Measurements from ENCODE around the gene ZDHHC16. TPM values are rescaled to one million over a fixed set of nuclear protein-coding genes. Genes with fewer than 3 reads are reported as not detected.

Gene ZDHHC16
- total RNA-seq (2022; extraction: Qiagen RNA extraction), result 44.2 to 54.2 TPM (median 53.0 TPM) in 5 replicates

DNA sequence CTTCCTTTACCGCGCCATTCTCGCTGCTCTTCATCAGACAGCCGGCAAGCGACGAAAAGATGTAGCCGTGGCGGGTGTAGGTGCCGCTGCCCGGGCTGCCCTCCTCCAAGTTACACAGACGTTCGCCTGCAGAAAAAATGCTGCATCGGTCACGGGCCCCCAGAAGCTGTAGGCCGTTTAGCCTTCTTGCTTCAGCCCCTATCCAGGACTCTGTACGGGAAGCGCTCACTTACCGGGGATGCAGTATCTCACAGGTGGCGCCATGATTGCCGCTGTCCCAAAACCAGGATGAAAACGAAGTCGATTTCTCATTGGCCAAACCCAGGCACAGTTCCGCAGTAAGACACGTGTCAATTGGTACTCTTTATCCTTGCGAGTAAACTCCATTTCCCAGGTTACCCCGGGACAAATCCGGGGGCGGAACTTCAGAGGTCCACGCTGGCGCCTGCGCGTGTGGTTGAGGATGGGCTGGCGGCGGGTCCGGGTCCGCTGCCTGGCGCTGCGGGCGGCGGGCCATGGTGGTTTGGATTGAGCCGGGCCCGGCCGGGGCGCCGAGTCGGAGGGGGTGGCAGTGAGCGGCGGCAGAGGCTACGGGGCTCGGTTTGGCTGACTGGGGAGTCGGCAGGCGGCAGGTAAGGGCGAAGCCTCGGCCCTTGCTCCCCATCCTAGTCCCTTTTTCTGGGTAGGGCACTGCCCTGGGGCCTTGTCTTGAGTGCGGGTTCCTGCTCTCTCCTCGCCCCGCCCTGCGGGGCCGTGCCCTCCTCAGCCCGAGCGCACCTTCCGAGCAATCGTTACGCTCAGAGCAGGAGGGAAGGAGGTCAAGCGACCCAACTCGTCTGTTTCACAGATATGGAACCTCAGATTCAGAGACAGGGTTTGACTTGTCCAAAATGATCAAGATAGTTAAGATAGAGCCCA is at the start of gene ZDHHC16, which contains the start of gene EXOSC1:
ZDHHC16 (plus strand) TSS at position 454 of the 918 bp plus-strand sequence. CDS start 5,501 bp downstream, outside the sequence.
EXOSC1 (minus strand) TSS at position 285 of the 918 bp plus-strand sequence; CDS start at position 264, 21 bp downstream.

DNA sequence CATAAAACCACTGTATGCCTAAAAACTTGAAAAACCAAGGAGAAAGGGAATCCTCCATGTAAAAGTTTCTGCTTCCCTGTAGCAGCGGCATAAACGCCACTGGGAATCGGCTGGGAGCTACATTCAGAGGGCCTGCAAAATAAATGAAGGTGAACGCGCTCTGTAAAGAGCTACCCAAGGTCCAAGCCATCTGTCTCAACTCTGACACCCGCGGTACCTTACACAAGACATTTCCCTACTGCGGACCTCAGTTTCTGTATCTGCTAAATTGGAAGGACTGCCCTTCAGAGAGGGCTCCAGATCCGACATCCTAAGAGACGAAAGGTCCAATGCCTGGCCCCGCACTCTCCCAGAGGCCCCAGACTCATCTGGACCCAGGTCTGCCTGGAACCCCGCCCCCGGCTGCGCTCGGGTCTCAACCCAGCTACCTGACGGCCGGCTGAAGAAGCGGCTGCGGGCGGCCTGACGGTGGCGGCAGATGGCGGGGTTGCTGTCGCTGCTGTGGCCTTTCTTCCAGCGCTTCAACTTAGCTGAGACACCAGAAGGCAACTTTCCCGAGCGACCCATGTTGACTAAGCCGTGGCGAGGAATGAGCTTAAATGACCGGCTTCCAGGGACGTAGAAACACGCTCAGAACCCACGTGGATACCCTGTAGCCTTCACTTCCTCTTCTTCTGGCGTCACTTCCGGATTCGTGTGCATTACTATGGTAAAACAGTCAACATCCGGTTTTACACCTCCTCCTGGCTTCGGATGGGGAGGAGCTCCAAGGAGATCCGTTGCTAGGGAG is 45.1 kb upstream of the ZDHHC16 start, which contains the start of gene RRP12:
RRP12 (minus strand) TSS at position 676 of the 790 bp plus-strand sequence; CDS start at position 567, 109 bp downstream.

GRCh38 chr10:97425964-97426775 is 19.8 kb upstream of the ZDHHC16 start, which contains the start of gene PGAM1:
Gene PGAM1, plus strand, starts transcription at chr10:97426191. Its CDS starts 117 bp downstream, at chr10:97426308.

DNA sequence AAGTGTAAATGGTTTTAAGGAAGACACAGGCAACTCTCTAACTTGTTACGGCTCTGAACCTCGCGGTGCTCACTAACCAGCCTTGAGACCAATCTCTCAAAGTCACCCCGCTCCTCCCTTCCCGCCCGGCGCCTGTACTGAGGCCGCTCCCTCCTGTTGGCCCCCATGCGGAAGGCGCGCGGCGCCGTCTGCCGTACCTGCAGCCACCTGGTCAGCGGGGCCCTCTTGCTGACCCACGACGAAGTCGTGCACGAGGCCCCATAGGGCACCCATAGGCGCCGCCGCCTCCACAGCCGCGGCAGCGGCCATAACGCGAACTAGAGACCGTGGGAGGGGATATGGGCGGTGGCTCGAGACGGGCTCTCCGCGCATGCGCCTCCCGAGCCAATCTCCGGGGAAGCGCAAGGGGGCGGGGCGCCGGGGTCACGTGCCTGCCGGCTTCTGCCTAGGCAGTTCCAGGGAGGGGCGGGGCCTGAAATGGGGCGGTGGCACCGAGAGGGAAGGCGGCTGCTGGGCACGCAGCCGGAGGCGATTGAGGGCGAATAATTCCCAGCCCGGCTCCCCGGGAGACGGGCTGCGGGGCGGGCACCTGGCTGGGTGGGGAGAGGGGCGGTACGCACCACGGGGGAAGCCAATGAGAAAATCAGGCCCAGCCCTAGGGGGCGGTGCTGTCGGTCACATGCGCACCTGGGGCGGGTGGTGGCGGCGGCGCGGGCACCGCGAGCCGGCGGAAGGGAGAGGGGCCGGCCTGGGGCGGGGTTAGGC is 52.3 kb downstream of the ZDHHC16 start, which contains the start of gene MMS19:
MMS19 (minus strand) TSS at position 347 of the 765 bp plus-strand sequence; CDS start at position 309, 38 bp downstream.

GRCh38 chr10:97498841-97499560 is 53.0 kb downstream of the ZDHHC16 start, which contains the start of gene UBTD1:
Gene UBTD1, plus strand, starts transcription at chr10:97498924. Its CDS starts 280 bp downstream, at chr10:97499204.

Other genes with a start within 250 kb of the ZDHHC16 start
- 3.9 to 5.7 TPM (median 4.9 TPM) in 5 replicates for gene ARHGAP19, start 153.5 kb upstream of the ZDHHC16 start, total RNA-seq (2022; extraction: Qiagen RNA extraction)
- 1.1 to 2.4 TPM (median 2.2 TPM) in 5 replicates for gene FRAT1, start 126.9 kb upstream of the ZDHHC16 start, total RNA-seq (2022; extraction: Qiagen RNA extraction)
- gene FRAT2, start 111.4 kb upstream of the ZDHHC16 start, total RNA-seq (2022; extraction: Qiagen RNA extraction), result 7.1 to 10.6 TPM (median 9.9 TPM) in 5 replicates
- gene RRP12, start 44.8 kb upstream of the ZDHHC16 start, total RNA-seq (2022; extraction: Qiagen RNA extraction), result 50.8 to 65.1 TPM (median 52.0 TPM) in 5 replicates
- gene PGAM1, start 20.0 kb upstream of the ZDHHC16 start, total RNA-seq (2022; extraction: Qiagen RNA extraction), result 601 to 635 TPM (median 616 TPM) in 5 replicates
- gene EXOSC1, start 169 bp upstream of the ZDHHC16 start, total RNA-seq (2022; extraction: Qiagen RNA extraction), result 51.4 to 59.8 TPM (median 54.0 TPM) in 5 replicates
- gene MMS19, start 52.2 kb downstream of the ZDHHC16 start, total RNA-seq (2022; extraction: Qiagen RNA extraction), result 43.0 to 50.3 TPM (median 47.0 TPM) in 5 replicates
- 16.7 to 22.3 TPM (median 21.1 TPM) in 5 replicates for gene UBTD1, start 52.7 kb downstream of the ZDHHC16 start, total RNA-seq (2022; extraction: Qiagen RNA extraction)
- gene ANKRD2, start 126.6 kb downstream of the ZDHHC16 start, total RNA-seq (2022; extraction: Qiagen RNA extraction), result 5.1 to 8.8 TPM (median 7.1 TPM) in 5 replicates
- 2.7 to 3.4 TPM (median 2.9 TPM) in 5 replicates for gene HOGA1, start 138.2 kb downstream of the ZDHHC16 start, total RNA-seq (2022; extraction: Qiagen RNA extraction)
- gene C10orf62, start 143.5 kb downstream of the ZDHHC16 start, total RNA-seq (2022; extraction: Qiagen RNA extraction), result 0.08 to 0.17 TPM (median 0.09 TPM) in 5 replicates
- gene MORN4, start 187.3 kb downstream of the ZDHHC16 start, total RNA-seq (2022; extraction: Qiagen RNA extraction), result 6.6 to 8.0 TPM (median 7.5 TPM) in 5 replicates
- gene PI4K2A, start 194.5 kb downstream of the ZDHHC16 start, total RNA-seq (2022; extraction: Qiagen RNA extraction), result 20.7 to 24.1 TPM (median 22.4 TPM) in 5 replicates
- 80.8 to 129 TPM (median 112 TPM) in 5 replicates for gene AVPI1, start 241.1 kb downstream of the ZDHHC16 start, total RNA-seq (2022; extraction: Qiagen RNA extraction)

Data from A549 treated with AZD2906 at 1 μM for 4 hours (cell line).